Activated effector memory CD4-positive, alpha-beta T cell treated with anti-CD3 and anti-CD28 coated beads, Interleukin-2, amount 50 U/mL, for 16 hours (primary cell): ENCODE results near the gene DGKB.

Experiments used
- DNase-seq: peaks from one replicate; pipeline ENCODE4 v3.0.0-alpha.2; 2020

DGKB gene

DNA sequence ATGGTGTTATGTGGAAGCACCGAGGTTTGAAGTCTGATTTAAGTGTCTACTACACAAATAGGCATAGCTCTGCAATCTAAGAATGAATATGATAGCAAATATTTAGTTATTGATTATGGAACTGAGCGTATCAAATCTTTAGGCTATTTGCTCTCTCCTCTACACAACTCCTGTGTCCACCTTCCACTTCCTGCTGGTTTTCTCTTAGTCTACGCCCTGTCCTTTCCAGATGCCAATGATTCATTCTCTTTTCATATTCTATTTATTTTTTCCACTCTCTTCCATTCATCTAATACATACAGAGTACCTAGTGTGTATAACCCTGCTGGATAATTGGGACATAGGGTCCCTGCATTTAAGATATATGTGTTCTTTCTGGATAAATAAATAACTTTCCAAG lies 83.7 kb downstream of the DGKB start:
- DNase-seq: no peak

DNA sequence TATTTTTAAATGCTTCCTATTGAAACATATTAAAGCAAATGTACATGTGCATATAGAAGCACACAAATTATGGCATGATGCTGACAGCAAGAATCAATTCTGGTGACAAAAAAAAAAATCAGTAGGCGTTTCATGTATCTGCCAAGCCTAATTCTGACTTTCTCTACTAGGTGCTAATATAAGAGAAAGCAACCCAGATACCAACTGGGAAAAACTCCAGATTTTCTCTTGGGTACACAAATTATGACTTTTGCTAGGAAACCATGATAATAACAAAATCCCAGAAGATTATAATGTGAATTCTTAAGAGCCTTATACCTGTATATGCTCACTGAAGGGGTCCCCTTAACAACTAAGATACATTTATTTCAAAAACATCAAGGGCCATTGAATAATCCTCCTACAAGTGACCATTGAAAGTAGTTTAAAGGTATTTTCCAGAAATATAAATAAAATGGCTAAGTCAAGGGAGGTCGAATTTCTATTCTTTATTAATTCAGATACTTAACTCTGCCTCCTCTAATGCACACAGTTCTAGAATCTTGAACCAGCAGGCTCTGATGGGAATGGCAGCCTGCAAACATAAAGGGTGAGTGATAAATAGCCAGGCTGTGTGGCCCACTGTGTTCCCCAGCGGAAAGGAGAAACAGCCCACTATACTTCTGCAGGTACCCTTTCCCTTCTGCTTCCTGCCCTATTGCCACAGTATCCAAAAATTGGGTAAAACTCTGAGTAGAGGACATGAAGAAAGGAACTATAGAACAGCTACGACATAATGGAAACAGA lies 84.5 kb downstream of the DGKB start:
- no peak for DNase-seq

DNA sequence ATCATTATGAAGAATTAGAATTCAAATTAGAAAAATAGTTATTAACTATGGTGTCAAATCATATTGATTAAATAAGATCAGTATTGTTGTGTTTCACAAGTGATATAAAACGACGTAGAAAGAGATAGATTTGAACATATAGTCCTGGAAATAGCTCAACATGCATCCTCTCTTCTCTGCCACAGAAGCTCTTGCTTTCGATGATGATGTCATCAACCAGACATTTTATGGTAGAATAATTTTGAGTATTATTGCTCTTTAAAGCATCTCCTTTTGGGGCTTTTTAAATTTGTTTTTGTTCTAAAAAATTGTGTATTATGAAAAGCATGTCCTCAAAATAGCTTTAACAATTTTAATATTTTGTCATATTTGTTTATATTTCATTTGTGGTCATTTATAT lies 95.0 kb downstream of the DGKB start:
- no peak for DNase-seq

DNA sequence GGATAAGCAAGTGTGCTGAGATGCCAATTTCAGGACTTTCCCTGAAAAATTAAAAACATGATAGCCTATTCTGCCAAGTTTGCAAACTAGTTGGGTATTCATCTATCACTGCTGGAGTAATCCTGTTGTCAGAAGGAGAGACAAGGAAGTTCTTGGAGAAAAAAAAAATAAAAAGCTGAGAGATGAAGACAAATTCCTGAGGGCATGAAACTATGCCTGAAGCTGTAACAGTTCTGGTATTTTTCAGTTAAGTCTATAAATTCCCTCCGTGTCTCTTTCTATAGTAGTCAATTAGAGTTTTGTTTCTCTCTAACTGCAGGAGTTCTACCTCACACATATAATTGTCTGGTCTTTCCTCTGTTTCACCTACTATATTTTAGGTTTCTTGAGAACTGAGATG lies 95.7 kb downstream of the DGKB start:
- DNase-seq: no peak

DNA sequence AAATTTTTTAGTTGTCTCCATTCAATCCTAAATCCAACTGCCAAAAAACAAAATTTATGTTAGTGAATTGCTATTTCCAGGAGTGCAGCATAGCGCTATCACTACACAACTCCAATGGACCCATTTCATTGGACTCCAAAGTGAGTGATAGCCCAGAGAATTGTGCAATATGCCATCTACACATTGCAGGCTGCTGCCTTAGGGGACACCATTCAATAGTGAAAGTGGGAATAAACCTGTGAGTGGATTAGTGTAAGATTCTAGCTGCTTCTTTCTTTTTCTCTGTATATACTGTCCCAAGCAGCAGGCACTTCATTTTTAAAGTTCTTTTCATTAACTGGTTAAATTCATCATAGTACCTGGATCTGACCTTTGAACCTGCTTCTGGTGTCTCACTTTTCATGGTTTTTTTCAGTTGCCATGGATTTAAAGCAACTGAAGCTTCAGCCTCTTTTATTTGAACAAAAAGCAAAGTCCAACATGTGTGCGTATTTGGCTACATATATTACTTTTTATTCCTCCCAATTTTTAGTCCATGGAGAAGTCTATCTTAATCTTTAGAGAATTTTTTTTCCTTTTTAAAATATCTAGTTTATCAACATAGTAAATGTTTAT lies 97.3 kb downstream of the DGKB start:
- no peak for DNase-seq

DNA sequence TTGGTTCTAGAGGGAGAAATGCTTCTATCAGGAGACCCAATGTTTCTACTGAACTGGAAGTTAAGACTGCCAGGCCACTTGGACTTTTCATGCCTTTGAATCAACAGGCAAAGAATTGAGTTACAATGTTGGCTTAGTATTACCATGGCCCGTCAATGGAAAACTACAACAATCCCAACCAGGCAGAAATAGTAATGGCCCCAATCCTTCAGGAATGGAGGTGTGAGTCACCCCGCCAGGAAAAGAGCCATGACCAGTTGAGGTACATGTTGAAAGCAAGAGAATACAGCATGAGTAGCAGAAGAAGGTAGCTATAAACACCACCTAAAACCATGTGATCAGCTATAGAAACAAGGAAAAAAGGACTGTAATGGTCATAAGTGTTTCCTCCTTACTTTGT lies 101.9 kb downstream of the DGKB start:
- no peak for DNase-seq

DNA sequence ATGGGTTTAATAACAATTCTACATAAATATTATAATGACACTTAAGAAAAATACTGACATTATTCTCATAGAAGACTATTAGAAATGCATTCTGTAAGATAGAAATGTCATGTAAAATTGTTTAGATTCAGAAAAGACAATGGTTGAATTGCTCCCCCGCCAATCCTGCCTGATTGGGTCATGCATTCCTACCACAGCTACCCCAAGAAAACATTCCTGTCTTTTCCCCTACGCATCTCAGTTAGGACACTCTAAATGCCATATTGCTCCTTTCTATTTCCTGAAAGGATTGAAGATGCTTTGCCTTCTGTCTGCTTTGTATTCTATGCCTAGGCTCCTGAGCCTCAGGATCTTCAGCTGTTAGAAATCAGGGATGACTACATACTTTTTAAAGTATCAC lies 109.4 kb downstream of the DGKB start:
- no peak for DNase-seq

DNA sequence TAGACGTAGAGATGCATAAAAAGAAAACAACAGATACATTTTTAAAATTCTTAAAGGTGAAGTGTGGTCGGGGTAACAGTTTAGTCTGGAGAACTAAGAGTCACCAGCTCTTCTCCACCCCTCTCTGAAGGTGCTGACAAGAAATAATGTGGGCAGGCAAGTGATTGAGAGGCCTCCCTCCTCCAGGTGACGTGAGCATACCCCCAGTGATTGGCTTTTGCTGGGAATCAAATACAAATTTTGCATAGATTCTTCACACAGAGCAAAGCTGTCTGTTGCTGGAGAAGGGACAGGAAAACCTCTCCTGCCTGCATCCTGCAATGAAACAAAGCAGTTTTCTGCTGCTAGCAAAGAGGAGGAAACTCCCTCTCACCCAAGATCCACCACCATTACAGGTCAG lies 115.0 kb downstream of the DGKB start:
- no peak for DNase-seq

DNA sequence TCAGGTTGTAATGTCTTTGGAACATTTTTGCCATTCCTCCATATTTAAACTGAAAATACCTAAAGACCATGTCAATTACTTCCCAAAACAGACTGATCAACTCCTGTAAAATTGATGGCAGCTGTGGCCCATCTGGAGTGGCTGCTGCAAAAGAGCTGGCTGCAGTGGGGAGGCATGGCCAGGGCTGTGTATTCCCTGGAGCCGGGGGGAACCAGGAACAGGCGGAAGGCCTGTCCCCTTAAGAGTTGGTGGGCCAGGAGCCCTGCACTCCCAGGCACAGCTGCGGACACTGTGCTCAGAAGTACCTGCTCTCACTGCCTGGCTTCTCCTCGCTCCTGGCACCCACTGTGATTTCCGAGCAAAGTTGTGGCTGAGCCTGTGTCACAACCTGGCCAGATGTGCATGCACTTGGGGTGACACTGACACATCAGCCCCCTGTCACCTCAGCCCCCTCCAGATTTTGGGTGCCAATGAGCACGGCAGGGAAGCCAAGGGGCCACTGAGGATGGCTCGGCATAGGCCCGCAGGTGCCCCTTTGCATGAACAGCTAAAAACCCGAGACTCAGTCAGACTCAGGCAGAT lies 116.1 kb downstream of the DGKB start:
- DNase-seq: no peak

DNA sequence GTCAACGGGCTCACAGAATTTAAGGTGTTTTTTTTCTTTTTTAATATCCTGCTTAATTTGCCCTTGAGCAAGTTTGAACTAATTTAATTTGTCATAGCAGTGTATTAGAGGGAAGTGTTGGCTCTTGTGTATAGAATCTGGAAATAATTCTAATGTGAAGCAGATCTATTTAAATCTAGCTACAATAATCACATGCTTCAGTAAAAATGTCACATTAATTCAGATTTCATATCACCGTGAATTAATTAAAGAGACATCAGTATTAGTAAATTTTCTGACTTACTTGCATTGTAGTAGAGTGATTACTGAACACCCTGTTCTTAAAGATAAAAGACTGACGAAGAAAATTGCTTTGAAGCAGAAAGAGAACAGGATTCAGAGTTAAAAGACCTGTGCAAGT lies 124.7 kb downstream of the DGKB start:
- no peak for DNase-seq

DNA sequence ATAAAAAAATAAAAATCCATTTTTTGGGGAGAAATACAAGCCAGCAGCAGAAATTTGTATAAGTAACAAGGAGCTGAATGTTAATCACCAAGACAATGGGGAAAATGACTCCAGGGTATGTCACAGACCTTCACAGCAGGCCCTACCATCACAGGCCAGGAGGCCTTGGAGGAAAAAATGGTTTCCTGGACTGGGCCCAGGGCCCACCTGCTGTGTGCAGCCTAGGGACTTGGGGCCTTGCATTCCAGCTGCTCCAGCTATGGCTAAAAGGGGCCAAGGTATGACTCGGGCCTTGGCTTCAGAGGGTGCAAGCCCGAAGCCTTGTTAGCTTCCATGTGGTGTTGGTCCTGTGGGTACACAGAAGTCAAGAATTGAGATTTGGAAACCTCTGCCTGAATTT lies 126.3 kb downstream of the DGKB start:
- DNase-seq: no peak

DNA sequence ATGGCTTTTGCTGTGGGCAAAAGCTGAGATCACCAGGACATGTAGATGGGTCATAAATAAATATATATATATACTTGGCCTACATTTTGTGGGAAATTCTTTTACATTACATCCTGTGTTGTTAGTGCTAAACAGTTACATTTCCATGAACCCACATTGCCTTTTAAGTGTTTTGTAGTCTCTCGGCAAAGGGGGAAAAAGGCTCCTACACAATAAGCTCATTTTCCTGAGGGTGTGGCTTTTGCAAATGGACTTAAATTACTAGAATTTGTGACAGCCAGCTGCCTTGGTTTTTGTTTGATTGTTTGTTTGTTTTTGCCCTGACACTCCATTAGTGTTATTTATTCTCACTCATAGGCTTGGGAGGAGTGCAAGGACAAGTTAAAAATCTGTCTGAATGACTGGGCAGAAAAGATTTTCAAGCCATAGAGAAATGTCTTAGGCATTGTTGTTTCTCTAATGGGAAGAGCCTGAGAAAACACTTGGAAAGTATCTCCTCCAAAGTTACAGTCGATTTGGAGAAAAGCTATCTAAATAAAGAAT lies 128.8 kb downstream of the DGKB start:
- DNase-seq: no peak

DNA sequence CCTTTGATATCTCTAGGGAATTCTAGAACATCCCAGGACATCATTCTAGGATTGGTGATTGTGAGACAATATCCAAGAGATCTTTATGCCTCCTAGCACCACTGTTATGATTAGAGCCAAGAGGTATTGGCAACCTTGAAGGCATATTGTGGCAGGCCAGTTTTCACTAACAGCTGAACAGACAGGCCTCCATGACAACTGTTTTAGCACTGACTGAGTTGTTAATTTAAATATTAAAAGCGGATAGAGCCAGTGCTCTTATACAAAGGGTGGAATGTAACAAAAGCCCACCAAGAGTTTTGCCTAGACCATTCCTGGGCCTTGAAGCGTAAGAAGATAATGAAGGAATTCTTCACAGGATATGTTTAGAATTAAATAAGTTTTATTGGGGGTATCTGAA lies 131.9 kb downstream of the DGKB start:
- DNase-seq: no peak

DNA sequence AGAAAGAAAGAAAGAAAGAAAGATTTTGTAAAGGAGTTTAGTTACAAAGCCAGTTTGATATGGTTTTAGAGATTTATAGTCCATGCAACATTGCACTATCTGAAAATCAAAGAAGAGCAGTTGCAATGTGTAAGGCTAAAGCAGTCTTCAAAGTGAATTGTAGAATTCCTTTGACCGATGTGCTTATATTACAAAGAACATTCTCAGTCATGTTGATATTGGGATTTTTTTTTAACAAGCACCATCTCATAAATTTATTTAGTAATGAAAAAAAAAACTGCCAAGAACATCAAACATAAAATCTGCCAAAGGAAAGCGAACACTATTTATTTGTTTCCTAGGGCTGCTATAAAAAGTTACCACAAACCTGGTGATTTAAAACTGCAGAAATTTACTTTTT lies 133.3 kb downstream of the DGKB start:
- no peak for DNase-seq

DNA sequence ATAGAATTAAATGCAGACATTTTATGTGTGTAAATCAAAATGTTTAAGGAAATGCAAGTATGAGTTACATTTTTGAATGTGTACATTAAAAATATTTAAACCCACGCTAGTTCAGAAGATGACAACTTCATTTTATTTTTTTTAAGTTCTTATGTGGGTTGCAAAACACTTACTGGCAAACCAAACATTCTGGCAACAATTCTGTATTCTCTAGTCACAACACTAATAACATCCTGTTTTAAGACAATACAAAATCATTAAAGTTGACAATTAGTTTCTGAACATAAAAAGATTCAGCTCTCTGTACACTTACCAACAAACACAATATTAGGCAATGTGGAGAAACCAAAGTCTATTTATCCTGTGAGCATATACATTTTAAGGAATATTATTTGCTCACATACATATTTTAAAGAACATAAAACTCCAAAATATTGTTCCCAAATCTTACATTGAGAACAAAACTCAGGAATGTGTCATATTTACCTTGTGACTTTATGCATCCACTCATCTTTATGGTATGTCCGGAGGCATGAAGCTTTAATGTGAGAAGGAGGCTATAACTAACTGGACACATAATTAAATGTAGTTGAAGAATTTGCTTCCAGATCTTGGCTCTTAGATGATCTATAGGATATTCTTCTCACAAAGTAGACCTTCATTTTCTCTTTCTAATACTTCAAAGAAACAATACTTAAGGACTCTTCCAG lies 134.7 kb downstream of the DGKB start:
- no peak for DNase-seq

DNA sequence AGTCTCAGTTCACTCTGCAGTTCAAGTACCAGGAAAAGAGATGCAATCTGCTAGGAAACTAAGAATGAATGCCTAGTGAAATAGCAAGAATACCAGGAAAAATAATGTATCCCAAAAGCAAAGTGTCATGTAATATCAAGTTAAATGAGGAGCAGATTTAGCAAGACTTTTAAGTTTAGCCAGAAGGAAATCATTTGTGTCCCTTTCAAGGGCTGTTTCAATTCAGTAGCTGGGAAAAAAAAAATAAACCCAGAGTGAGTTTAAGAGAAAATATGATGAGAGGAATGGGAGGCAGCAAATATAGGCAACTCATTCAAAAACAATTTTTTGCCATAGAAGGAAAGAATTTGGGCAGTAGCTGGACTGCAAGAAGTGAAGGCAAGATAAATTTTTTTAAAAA lies 135.8 kb downstream of the DGKB start:
- no peak for DNase-seq

DNA sequence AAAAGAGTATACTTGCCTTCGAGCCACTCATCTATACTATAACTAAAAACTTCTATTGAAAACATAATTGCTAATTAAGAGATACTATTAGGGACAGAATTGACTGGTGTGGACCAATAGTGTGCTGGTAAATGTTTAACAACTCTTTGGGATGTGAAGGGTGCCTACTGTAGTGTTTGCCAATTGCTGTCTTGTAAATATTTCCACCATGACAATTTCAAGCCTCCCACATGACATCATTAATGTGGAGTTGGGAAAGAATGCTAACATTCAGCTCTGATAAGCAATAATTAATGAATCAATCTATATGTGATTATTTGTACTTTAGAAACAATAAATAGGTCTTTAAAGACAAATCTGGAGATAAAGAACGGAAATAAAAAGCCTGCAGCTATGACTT lies 136.8 kb downstream of the DGKB start:
- no peak for DNase-seq

DNA sequence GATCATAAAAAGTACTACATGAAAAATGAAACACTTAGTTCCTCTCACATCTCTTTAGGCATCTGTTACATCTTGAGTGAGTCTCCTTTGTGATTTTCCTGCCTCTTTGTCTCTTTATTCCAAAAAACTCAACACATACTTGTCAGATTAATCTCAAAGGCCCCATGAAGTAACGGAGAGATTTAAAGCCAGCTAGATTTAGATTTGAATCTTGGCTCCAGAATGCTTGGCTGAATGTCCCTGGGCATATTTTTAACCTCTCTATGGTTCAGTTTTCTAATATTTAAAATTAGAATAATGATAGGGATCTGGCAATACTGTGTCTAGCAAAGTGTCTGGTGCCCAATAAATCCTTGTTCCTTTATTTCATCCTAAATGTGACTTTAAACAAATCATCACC lies 140.0 kb downstream of the DGKB start:
- DNase-seq: no peak

DNA sequence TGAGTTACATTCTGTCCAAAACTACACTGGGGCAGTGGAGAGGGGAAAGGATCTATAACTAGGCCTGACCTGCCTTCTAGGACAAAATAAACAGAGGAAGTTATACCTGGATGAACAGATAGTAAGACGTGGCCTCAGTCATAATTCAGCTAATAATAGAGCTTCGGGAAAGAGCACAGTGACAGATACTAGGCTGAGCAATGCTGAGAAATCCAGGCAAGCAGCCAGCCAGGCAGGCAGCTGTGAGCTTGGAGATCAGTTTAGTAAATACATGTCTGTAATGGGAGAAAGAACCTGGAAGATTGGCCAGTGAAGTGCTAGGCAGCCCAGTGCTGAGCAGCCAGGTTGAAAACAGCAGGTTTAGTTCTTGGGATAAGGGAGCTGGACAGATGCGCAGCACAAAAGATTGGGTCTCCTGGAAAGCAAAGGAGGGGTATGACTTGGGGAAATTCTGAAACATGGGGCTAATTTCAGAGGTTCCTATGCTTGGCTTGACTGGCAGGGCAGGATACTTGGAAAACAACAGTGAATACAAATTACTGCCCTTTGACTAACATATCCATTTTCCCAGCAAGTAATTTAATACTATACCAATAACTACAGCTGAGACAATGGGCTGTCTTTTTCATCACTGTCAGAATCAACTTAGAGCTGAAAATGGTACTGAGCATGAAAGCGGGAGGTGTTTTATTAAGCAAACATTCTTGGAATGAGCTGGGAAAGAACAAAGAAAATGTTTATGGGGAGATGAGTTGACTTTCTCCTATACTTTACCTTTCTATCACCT lies 140.8 kb downstream of the DGKB start:
- no peak for DNase-seq

DNA sequence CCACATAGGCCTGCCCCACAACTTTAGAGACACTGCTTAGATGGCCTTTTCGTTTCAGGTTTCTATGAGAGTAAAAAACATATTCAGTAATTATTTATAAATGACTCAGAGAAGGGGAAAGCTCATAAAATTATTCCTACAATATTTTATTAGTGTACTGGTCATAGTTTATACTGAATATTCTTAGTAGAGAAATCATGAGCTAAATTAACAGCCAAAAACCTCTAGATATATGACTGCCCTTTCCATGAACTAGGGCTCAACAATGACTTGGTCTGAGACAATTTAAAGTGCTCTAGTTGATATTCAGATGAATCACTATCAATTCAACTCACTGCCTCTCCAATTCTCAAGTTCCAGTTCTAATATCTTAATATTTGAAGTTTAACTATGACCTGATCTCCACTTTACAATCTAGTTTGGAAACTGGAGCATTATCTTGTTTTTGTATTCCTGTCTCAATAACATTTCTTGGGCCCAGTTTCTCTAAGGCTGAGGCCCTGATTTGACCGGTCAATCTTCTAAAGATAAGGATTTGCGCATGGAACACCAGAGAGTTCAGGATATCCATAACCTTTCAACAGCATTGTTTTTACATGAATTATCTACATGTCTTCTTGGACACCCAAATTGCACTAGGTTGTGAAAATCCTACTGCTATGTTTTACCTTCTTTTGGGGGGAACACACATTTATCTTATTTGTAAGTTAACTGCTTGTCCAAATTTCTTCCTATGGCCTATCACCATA lies 141.6 kb downstream of the DGKB start:
- DNase-seq: no peak

DNA sequence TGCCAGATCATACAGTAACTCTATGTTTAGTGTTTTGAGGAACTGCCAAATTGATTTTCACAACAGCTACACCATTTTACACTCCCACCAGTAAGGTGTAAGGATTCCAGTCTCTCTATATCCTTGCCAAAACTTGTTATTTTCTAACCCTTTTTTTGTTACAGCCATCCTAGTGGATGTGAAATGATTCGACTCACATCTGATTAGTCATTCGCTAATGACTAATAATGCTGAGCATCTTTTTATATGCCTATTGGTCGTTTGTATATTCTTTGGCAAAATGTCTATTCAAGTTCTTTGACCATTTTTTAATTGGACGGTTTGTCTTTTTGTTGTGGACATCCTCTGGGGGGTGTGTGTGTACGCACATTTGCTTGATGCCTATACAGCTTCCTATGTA lies 142.8 kb downstream of the DGKB start:
- no peak for DNase-seq

DNA sequence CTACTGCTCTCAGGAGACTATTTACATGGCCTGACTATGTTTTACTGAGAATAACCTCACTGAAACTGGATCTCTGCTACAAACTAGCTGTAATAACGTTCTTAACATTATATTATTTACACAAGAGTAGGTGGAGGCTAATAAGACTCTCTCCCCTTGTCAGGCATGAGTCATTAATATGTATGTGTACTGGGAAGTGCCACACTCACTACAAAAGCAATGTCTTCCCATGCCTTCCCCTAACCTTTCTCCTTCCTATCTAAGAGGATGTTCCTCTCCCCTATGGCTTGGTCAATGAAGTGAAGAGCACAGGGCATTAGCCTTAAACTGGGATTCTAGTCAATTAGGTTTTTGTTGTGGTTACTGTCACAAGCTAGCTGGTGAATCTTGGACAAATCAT lies 147.9 kb downstream of the DGKB start:
- no peak for DNase-seq
